Osteoblast (primary cell): Measurements from ENCODE around the gene SH3GLB2. TPM values are rescaled to one million over a fixed set of nuclear protein-coding genes. Genes with fewer than 3 reads are reported as not detected.

Experiments
- DNase-seq: peaks from one replicate; pipeline ENCODE4 v3.0.0; 2011; ENCODE audit warnings: low spot score, mixed read lengths; ENCODE audit not compliant: insufficient read length; ENCODE audit errors: missing footprints
- H2AFZ ChIP-seq: 2 replicates; pipeline ENCODE4 v1.6.0; 2011; ENCODE audit warnings: mild to moderate bottlenecking, low read length
- H3K27ac ChIP-seq: 2 replicates; pipeline ENCODE4 v1.5.1; 2011; ENCODE audit warnings: mild to moderate bottlenecking, low read depth, low read length, moderate library complexity
- H3K27me3 ChIP-seq: 2 replicates; pipeline ENCODE4 v1.6.0; 2012; ENCODE audit warnings: mild to moderate bottlenecking, control low read depth, inconsistent platforms, low read length, moderate library complexity; ENCODE audit not compliant: insufficient read depth
- H3K36me3 ChIP-seq: 2 replicates; pipeline ENCODE4 v1.5.1; 2011; ENCODE audit warnings: mild to moderate bottlenecking, low read length, control low read depth, moderate library complexity; ENCODE audit not compliant: insufficient read depth
- H3K4me1 ChIP-seq: 2 replicates; pipeline ENCODE4 v1.5.1; 2011; ENCODE audit warnings: mild to moderate bottlenecking, low read length, control low read depth, moderate library complexity; ENCODE audit not compliant: insufficient read depth
- H3K4me2 ChIP-seq: 2 replicates; pipeline ENCODE4 v1.6.0; 2011; ENCODE audit warnings: mild to moderate bottlenecking, low read length; ENCODE audit not compliant: insufficient read depth
- H3K4me3 ChIP-seq: fragments of 200-600 bp; sonication (generic); 3 replicates; pipeline ENCODE4 v1.5.1; 2012; ENCODE audit warnings: mild to moderate bottlenecking, low read length, inconsistent platforms; ENCODE audit not compliant: insufficient read depth
- H3K79me2 ChIP-seq: 2 replicates; pipeline ENCODE4 v1.6.0; 2012; ENCODE audit warnings: mild to moderate bottlenecking, low read length, control low read depth, inconsistent platforms; ENCODE audit not compliant: insufficient read depth
- H3K9me3 ChIP-seq: 2 replicates; pipeline ENCODE4 v1.5.1; 2011; ENCODE audit warnings: low read depth, low read length, control low read depth
- H4K20me1 ChIP-seq: 2 replicates; pipeline ENCODE4 v1.6.0; 2012; ENCODE audit warnings: mild to moderate bottlenecking, low read length, control low read depth; ENCODE audit not compliant: insufficient read depth
- CTCF ChIP-seq: IDR thresholded peaks from 2 replicates; pipeline ENCODE4 v1.5.1; 2011; ENCODE audit warnings: mild to moderate bottlenecking, low read depth, low read length, moderate library complexity; ENCODE audit errors: extremely low read depth
- total RNA-seq: library from RNA; depleted of rRNA; stranded (reverse); fragments of >200 nt; gene quantifications from 2 replicates; pipeline ENCODE4 v1.2.3, GENCODE V29; 2012

Gene SH3GLB2
- total RNA-seq, 1 donor: 37.3 TPM

GRCh38 chr9:129059796-129060785 is 32.0 kb upstream of the SH3GLB2 start:
- Histone ChIP-seq H3K4me2 (peak overlapping the region; percentile 43), H3K27ac (peak overlapping the region; percentile 23), H3K36me3 (peaks cover 35% of the 10 kb centered on the region), H3K9me3 (no peaks in the 10 kb centered on the region), H3K4me3 (no peak overlapping the region), H3K27me3 (no peaks in the 10 kb centered on the region), H4K20me1 (peaks cover 4% of the 10 kb centered on the region), H3K79me2 (no peaks in the 10 kb centered on the region), H2AFZ (no peak overlapping the region), H3K4me1 (peaks cover 18% of the 10 kb centered on the region)
- no peak for TF ChIP-seq CTCF
- peak; percentile 75 for DNase-seq

GRCh38 chr9:129058965-129059795 is 31.0 kb upstream of the SH3GLB2 start:
- H2AFZ ChIP-seq: no peak overlapping the region
- peak overlapping the region; percentile 43 for H3K4me2 ChIP-seq
- no peaks in the 10 kb centered on the region for H3K27me3 ChIP-seq
- no peak for TF ChIP-seq CTCF
- no peak overlapping the region for H3K4me3 ChIP-seq
- no peaks in the 10 kb centered on the region for H3K79me2 ChIP-seq
- peaks cover 35% of the 10 kb centered on the region for H3K36me3 ChIP-seq
- H3K27ac ChIP-seq: peak overlapping the region; percentile 23
- H4K20me1 ChIP-seq: peaks cover 4% of the 10 kb centered on the region
- no peaks in the 10 kb centered on the region for H3K9me3 ChIP-seq
- DNase-seq: peak; percentile 96
- peaks cover 18% of the 10 kb centered on the region for H3K4me1 ChIP-seq

GRCh38 chr9:129054163-129054851 is 26.2 kb upstream of the SH3GLB2 start:
- no peaks in the 10 kb centered on the region for H3K27me3 ChIP-seq
- peaks cover 4% of the 10 kb centered on the region for H4K20me1 ChIP-seq
- H3K4me2 ChIP-seq: no peak overlapping the region
- H3K4me1 ChIP-seq: peaks cover 12% of the 10 kb centered on the region
- H3K27ac ChIP-seq: no peak overlapping the region
- TF ChIP-seq CTCF: no peak
- no peaks in the 10 kb centered on the region for H3K9me3 ChIP-seq
- H2AFZ ChIP-seq: no peak overlapping the region
- peaks cover 15% of the 10 kb centered on the region for H3K36me3 ChIP-seq
- no peaks in the 10 kb centered on the region for H3K79me2 ChIP-seq
- DNase-seq: no peak
- no peak overlapping the region for H3K4me3 ChIP-seq
